Suprapubic skin (tissue), 4 donors: ENCODE results near the gene HECTD1. TPM values are rescaled to one million over a fixed set of nuclear protein-coding genes. Genes with fewer than 3 reads are reported as not detected.
"Not testable (repeated sequence)": the region's sequence is repeated elsewhere in the genome, so short reads cannot be mapped to it uniquely, and the experiment has no call there.

Source experiments
- DNase-seq, 2 donors: peaks; one replicate each; pipeline ENCODE4 v3.0.0-alpha.2; 2019; ENCODE audit warnings: low spot score in 2 of 2
- H3K27ac ChIP-seq: fragments of 200-600 bp; sonication (generic); one replicate; pipeline ENCODE4 v1.5.1; 2019
- H3K27me3 ChIP-seq: fragments of 200-600 bp; sonication (generic); one replicate; pipeline ENCODE4 v1.5.1; 2019
- H3K36me3 ChIP-seq: fragments of 200-600 bp; sonication (generic); one replicate; pipeline ENCODE4 v1.5.1; 2019
- H3K4me1 ChIP-seq: fragments of 200-600 bp; sonication (generic); one replicate; pipeline ENCODE4 v1.5.1; 2019
- H3K4me3 ChIP-seq: fragments of 200-600 bp; sonication (generic); one replicate; pipeline ENCODE4 v1.5.1; 2019; ENCODE audit warnings: mild to moderate bottlenecking
- H3K9me3 ChIP-seq: fragments of 200-600 bp; sonication (generic); one replicate; pipeline ENCODE4 v1.5.1; 2019
- CTCF ChIP-seq, 2 donors: fragments of 200-600 bp in 1 of 2; fragments of 450-650 bp in 1 of 2; sonication (generic) in 1 of 2; IDR thresholded peaks; one replicate each; pipeline ENCODE4 v1.5.1; 2016 to 2019; ENCODE audit warnings: antibody characterized with exemption in 2 of 2, mild to moderate bottlenecking in 1 of 2, moderate library complexity in 1 of 2
- EP300 ChIP-seq: sonication (generic); formaldehyde crosslinking; IDR thresholded peaks from one replicate; pipeline ENCODE4 v1.6.1; 2017; ENCODE audit warnings: antibody characterized with exemption
- POLR2A ChIP-seq, 2 donors: fragments of 450-650 bp; IDR thresholded peaks; one replicate each; pipeline ENCODE4 v1.6.1; 2017; ENCODE audit warnings: antibody characterized with exemption in 2 of 2, mild to moderate bottlenecking in 2 of 2, moderate library complexity in 2 of 2
- POLR2AphosphoS5 ChIP-seq, 3 donors: sonication (generic); formaldehyde crosslinking; IDR thresholded peaks; one replicate each; pipeline ENCODE4 v1.6.1; 2017; ENCODE audit warnings: antibody characterized with exemption in 3 of 3
- WGBS: methylation state at CpG from one replicate; pipeline ENCODE4 v1.1.5; 2018; 5-methylcytosine and 5-hydroxymethylcytosine counted together
- total RNA-seq, 4 donors: library from RNA; depleted of rRNA; stranded (reverse); fragments of >200 nt; gene quantifications; one replicate each; pipeline ENCODE4 v1.1.0, GENCODE V29; 2016

Gene HECTD1
- total RNA-seq, 4 donors from 2014 or later: 197 to 442 (median 271) TPM

- DNase-seq: peak; percentile 69 to 80
- peak in 1 of 3 donors; percentile 15 for TF ChIP-seq POLR2AphosphoS5 (IDR thresholded peaks at IDR 0.05)
- not testable (repeated sequence) for H3K9me3 ChIP-seq, H3K27ac ChIP-seq, H3K4me3 ChIP-seq, H3K36me3 ChIP-seq, H3K4me1 ChIP-seq, H3K27me3 ChIP-seq
- 68% methylated on average over 9 of the region's 9 CpGs for WGBS
Observed at GRCh38 chr14:31052905-31053586, 154.5 kb downstream of the HECTD1 start.

GRCh38 chr14:31051511-31051910 lies 156.1 kb downstream of the HECTD1 start:
- 83% methylated on average over 4 of the region's 4 CpGs for WGBS
- H3K27me3 ChIP-seq: no peaks in the 10 kb centered on the region
- DNase-seq: no peak
- H3K9me3 ChIP-seq: no peaks in the 10 kb centered on the region
- peaks cover 4% of the 10 kb centered on the region for H3K4me1 ChIP-seq
- H3K4me3 ChIP-seq: no peak overlapping the region
- H3K27ac ChIP-seq: no peak overlapping the region
- H3K36me3 ChIP-seq: no peaks in the 10 kb centered on the region
- TF ChIP-seq POLR2AphosphoS5 (IDR thresholded peaks at IDR 0.05) (no peak), EP300 (no peak), POLR2A (IDR thresholded peaks at IDR 0.05) (no peak), CTCF (IDR thresholded peaks at IDR 0.05) (no peak)

- DNase-seq: no peak
- 93% methylated on average over 7 of the region's 7 CpGs for WGBS
- TF ChIP-seq POLR2AphosphoS5 (IDR thresholded peaks at IDR 0.05) (no peak), EP300 (no peak)
- Histone ChIP-seq H3K9me3 (no peaks in the 10 kb centered on the region), H3K4me1 (peaks cover 4% of the 10 kb centered on the region), H3K27me3 (no peaks in the 10 kb centered on the region), H3K36me3 (no peaks in the 10 kb centered on the region), H3K27ac (no peak overlapping the region), H3K4me3 (no peak overlapping the region)
Observed at GRCh38 chr14:31051023-31051422, 156.6 kb downstream of the HECTD1 start.

Other genes with a start within 250 kb of the HECTD1 start
- gene AP4S1, start 182.1 kb downstream of the HECTD1 start, total RNA-seq: 1 to 10 TPM; 4.5 to 7.4 (median 5.2) TPM
- 10 to 100 TPM; 21.5 to 50.0 (median 29.5) TPM for gene STRN3, start 181.4 kb downstream of the HECTD1 start, total RNA-seq
- gene HEATR5A, start 212.8 kb upstream of the HECTD1 start, total RNA-seq: 10 to 100 TPM; 11.0 to 21.6 (median 14.0) TPM
- gene DTD2, start 249.7 kb upstream of the HECTD1 start, total RNA-seq: 10 to 100 TPM; 21.4 to 34.9 (median 24.8) TPM